Epithelial cell of umbilical artery (primary cell): Measurements from ENCODE around the gene TMEM30B. TPM values are rescaled to one million over a fixed set of nuclear protein-coding genes. Genes with fewer than 3 reads are reported as not detected.

Source experiments
- total RNA-seq: library from RNA; depleted of rRNA; stranded (reverse); fragments of >200 nt; gene quantifications from 2 replicates; pipeline ENCODE4 v1.2.3, GENCODE V29; 2014

TMEM30B gene, protein sequence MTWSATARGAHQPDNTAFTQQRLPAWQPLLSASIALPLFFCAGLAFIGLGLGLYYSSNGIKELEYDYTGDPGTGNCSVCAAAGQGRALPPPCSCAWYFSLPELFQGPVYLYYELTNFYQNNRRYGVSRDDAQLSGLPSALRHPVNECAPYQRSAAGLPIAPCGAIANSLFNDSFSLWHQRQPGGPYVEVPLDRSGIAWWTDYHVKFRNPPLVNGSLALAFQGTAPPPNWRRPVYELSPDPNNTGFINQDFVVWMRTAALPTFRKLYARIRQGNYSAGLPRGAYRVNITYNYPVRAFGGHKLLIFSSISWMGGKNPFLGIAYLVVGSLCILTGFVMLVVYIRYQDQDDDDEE
- under 0.01 TPM in 2 replicates for total RNA-seq

DNA sequence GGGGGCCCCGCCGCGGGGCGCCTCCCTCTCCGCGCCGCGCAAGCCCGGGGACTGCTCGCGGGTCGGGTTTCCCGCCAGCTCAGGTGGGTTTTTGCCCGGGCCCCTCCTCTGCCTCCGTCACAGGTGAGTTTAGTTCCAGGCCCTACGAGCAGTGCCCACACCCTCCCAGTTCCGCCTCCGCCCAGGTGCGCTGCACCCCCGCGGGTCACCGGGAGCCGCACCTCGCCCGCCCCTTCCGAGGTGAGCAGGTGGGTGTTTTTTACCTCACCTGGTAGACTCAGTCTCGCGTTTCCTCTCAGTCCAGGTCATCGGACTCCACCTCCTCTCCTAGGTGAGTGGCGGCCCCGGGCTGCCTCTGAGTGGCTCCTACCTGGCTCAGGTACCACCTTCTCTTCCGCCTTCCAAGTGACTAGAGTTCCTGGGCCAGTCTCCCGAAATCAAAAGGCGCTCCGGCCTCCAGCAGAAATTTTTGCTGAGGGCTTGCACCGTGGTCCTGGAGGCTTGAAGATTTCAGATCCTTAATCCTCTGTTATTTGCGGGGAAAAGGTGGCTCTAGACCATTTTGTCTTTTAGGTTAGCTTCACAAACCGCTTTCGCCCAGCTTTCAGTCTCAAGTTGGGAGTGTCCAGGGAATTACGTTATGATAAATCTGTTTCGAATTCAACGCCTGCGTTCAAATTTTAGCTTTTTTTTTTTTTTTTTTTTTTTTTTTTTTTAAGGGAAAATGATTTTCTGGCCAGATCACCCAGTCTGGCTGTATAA, at the start of gene TMEM30B:
TMEM30B (minus strand) TSS at position 153 of the 762 bp plus-strand sequence. CDS start 191 bp downstream, outside the sequence.

DNA sequence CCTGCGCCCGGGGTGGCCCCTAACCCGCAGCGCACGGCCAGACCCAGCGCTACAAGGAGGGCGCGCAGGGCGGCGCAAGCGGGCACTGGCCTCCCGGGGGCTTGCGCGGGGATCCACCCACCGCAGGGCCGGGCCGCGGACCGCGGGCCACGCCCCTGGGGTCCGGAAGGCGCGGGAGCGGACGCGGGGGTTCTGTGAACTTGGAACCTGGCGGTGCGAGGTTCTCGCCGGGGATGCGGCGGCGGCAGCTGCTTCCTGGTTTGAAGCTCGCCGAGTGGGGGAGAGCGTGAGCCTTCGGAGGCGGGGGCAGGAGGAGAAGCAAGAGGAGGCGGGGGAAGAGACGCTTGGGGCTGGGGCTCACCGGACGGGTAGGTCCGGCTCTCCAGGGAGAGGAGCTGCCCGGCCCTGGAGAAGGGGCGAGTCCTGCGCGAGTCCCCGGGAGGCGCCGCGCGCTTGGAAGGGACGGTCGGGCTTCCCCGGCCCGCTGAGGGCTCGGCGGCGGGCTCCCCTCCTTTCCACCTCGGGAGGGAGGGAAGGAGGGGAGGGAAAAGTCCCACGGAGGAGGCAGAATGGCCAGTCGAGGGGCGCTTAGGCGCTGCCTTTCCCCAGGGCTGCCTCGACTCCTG, 40.4 kb upstream of the TMEM30B start, which contains the start of gene PRKCH:
PRKCH (plus strand) TSS at position 195 of the 626 bp plus-strand sequence. CDS start 523 bp downstream, outside the sequence.

Other genes with a start within 250 kb of the TMEM30B start
- 141 and 176 TPM in 2 replicates for gene PRKCH, start 40.2 kb upstream of the TMEM30B start, total RNA-seq